ENCODE results near the gene CPEB1.
"Not testable (repeated sequence)": the region's sequence is repeated elsewhere in the genome, so short reads cannot be mapped to it uniquely, and the experiment has no call there.

CPEB1 gene

DNA sequence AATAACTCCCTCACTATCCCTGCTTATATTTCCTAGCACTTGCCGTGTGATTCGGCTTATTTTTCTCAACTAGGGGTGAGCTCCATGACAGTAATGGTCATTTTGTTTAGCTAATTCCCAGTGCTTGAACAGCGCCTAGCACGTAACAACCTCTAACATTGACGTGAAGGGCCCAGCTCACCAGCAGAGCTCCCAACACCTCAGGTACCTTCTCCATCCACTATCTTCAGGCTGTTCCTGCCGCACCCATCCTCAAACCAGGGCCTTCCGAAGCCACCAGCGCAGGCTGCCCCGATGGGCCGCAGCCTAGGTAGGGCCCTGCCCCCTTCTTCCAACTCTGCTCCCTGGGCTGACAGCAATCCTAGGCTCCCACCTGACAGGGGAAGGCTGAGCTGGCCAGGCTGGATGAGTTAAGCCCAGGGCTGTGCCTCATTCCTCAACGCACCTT lies 106.2 kb downstream of the CPEB1 start:
- no peak for FAIRE-seq

DNA sequence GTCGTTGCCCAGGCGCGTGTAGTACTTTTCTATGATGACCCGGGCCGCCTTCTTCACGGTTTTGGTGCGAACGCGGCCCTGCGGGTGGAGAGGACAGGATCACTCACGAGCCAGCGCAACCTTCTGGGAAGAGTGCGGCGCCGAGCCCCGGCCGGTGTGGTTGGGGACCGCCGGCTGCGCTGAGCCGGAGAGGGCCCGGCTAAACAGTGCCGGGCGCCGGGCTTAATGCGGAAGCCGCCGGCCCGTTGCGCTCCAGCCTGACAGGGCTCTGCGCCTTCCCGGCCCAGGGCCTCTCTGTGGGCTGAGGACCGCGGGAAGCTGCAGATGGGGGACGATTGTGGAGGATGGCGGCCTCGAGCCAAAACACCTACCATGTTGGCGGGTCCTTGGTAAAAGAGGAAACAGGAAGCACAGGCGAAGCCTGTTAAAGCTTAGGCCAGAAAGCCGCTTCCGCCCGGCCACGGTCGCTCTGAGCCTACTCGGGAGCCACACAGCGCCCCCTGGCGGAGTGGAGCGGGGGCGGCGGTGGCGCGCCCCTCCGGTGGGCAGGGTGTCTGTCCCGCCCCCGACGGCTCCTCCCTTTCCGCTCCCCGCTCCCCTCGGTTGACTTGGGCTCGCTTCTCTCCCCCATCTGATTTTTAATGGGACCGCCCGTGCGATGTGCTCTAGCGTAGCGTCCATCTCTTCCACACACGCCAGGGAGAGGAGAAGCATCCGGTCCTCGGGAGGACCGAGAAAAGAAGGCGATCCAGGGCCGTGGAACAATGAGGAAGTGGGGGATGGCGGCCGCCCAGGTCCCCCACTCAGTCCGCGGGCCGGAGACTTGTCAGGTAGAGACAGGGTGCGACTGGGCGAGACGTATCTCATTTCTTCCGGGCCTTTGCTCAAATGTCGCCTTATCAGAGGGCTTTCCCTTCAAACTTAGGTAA lies 106.8 kb downstream of the CPEB1 start, which contains the start of gene RPS17:
RPS17 (minus strand) TSS at position 403 of the 929 bp plus-strand sequence; CDS start at position 374, 29 bp downstream.
- no peak for FAIRE-seq

DNA sequence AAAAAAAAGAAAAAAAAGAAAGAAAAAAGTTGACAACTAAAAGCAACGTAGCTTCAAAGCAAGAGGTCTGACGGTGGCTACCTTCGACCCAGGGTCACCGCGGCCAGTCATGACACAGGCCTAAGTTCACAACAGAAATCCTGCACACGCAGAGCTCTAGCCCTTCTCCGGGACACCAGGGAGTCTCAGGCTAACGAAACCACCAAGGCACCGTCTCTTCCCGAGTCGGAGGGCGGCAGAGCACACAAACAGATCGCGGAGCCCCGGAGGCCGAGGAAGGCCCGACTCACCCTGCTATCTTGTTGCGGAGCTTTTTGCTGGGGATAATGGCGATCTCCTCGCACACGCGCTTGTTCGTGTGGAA lies 107.5 kb downstream of the CPEB1 start:
- FAIRE-seq = no peak

DNA sequence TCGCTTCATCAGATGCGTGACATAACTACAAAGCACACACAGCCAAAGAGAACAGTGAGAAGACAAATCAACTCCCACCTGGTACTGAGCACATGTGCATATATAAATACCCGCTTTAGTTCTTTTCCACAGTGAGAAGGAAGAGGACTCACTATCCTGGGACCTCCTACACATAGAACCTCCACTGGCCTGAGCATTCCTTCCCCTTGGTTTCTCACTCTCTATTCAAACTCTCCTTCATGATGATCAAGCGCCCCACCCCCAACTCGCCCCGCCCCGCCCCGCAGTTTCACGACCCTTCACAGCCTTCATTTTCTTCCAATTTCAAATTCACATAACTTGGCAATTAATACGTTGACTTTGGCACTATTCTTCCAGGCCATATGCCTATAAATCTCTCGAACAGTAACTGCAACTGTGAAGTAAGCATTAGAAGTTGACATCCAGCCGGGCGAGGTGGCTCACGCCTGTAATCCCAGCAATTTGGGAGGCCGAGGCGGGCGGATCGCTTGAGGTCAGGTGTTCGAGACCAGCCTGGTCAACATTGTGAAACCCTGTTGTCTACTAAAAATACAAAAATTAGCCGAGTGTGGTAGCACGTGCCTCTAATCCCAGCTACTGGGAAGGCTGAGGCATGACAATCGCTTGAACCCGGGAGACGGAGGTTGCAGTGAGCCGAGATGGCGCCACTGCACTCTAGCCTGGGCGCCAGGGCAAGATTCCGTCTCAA lies 108.0 kb downstream of the CPEB1 start:
- no peak for FAIRE-seq

DNA sequence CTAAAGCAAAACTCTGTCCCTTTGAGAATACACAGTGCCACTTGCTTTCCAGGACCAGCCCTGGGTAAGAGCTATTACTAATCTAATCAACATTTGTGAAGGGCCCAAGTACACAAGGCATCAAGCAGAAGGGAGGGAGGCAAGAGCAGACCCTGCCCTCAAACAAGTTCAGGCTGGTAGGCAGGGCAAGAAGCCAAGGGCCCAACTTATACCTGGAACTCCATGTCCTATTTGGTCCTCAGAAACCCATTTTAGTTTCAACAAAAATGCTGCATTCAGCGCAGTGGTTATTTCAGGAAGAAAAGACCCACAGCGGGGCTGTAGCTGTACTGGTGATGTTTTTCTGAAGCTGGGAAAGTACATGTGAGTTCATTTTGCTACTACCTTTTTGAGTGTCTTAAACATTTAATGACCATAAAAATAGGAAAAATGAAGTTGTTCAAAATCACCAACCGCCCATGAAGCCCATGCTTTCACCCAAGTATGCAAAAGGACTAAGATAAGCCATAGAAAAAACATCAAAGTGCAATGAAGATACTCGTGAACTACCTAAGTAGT lies 109.7 kb downstream of the CPEB1 start:
- no peak for FAIRE-seq

DNA sequence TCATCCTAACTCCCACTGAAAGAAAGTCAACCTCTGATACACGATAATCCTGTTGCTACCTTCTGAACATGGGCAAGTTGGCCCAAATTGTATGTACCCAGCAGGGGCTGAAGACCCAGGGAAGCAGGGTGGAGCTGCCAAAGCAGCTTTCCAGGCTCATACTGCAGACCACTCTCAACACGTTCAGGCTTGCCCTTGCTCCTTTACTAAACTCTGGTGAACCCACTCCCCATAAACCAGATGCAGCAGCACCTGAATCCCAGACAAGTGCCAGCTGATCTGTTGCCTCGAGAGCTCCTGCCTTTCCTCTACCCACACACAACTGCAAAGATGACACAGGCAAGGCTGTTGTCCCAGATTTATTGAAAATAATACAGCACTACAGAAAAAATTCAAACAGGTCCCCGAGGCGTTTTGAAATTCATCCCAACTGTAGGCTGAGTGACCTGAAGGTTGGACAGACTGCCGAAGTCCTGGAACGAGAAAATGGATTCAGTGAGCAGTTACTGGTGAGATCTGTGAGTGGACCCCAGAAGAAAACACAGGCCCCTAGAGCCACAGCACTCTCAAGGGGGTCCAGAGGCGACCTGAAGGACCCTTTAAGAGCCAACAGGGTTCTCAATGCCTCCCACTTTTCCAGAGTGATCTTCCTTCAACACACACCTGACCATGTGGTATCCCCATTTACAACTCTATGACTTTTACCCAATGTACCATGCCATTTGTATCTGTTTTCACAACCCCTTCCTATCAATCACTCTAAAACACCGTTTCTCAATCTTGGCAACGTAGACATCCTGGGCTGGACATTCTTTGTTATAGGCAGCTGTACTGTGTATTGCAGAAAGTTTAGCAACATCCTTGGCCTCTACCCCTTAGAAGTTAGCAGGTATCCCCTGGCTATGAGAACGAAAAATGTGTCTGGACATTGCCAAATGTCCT lies 110.5 kb downstream of the CPEB1 start:
- no peak for FAIRE-seq

DNA sequence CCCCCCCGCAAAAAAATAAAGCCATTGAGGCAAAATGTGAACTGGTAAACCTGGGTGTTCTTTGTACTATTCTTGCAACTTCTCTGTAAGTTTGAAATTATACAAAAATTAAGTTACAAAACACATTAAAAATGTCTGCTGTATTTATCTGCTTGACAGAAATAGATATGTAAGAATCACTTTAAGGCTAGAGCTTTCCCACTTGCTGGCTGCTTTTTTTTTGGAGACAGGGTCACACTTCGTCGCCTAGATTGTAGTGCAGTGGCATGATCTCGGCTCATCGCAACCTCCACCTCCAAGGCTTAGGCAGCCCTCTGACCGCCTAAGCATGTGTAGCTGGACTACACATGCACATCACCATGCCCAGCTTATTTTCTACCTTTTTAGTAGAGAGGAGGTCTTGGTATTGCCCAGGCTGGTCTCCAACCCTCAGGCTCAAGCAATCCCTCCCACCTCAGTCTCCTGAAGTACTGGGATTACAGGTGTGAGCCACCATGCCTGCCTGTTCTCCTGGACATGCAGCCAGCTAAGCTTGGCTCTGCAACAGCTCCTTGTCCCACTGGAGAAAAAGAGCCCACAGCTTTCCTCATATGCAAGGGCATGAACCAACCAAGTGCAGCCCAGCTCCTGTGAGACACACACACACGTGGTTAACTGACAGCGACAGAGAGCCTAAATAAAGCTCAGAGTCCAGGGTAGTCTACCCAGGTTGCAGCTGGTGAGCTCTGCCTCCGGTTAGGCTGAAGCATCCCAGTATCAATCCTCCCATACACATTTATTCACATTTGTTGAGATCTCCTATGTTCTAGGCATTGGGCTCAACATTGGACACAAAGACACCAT lies 111.4 kb downstream of the CPEB1 start:
- FAIRE-seq = no peak

DNA sequence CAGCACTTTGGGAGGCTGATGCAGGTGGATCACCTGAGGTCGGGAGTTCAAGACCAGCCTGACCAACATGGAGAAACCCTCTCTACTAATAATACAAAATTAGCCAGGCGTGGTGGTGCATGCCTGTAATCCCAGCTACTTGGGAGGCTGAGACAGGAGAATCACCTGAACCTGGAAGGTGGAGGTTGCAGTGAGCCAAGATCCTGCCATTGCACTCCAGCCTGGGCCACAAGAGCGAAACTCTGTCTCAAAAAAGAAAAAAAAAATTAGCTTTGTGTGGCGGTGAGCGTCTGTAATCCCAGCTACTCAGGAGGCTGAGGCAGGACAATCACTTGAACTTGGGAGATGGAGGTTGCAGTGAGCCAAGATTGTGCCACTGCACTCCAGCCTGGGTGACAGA lies 112.0 kb downstream of the CPEB1 start:
- not testable (repeated sequence) for FAIRE-seq

DNA sequence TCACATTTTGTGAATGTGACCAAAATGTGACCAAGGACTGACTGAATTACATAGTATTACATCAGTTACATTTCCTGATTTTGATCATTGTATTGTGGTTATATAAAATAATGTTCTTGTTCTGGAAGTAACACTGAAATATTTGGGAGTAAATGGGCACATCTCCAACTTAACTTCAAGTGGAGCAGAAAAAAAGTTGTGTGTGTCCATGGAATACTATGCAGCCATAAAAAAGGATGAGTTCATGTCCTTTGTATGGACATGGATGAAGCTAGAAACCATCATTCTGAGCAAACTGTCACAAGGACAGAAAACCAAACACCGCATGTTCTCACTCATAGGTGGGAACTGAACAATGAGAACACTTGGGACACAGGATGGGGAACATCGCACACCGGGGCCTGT lies 112.7 kb downstream of the CPEB1 start:
- FAIRE-seq = not testable (repeated sequence)

DNA sequence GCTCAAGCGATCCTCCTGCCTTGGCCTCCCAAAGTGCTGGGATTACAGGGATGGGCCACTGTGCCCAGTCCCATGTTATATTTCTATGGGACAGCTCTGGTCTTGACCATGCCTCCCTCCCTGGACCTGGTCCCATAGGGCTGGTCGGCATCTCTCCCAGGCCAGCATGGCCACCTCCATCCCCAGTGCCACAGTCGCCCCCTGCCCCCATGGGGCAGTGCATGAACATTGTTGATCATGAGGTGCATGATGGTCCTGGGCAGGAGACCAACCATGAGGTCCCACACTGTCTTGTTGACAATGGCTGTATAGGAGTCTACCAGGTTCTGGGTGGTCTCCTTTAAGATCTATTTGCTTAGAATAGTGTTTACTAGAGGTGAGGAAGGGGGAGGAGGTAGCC lies 113.4 kb downstream of the CPEB1 start:
- FAIRE-seq = no peak

DNA sequence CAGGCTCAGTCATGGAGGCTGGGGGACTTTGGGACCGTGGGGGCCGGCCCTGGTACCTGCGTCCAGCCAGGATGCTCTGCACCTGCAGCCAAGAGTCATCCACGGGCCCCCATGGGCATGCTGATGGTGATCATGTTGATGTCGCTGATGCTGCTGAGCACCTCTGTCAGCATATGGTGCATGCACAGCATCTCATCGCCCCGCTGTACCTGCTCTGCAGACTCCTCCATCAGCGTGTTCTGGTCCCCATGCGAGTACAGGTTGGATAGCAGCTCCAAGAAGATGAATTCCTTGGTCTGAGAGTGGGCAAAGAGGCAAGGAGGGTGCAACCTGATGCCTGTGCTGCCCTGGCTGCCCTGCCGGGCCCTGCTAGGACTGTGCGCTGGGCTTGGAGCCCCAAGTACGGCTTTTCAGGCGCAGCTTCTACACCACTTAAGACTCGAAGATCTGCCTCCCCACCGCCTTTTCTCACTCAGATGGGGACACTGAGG lies 114.1 kb downstream of the CPEB1 start:
- no peak for FAIRE-seq

DNA sequence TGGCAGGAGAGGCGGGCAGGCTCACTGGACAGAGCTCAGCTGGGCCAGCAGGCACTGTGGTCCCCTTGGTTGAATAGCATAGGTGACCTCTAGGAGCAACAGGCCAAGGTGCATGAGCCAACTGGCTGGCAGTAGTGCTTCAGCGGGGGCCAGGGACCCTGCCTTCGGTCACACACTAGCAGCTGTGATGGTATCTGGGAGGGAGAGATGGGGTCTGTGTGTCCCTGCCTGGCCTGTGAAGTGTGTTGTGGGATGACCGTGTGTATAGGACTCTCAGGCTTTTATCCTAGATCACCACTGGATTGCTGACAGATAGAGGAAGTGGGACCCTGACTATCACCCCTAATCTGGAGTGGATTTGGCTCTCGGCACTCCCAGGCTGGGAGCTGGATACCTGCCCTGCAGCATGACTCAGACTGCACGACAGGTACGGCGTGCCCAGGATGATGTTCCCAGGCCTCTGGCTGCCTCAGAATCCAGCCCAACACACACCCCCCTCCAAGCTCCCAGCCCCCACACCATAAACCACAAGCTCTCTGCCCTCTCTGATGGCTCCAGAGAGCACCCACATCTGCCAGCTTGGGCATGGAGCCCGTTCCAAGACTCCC lies 114.7 kb downstream of the CPEB1 start:
- no peak for FAIRE-seq

DNA sequence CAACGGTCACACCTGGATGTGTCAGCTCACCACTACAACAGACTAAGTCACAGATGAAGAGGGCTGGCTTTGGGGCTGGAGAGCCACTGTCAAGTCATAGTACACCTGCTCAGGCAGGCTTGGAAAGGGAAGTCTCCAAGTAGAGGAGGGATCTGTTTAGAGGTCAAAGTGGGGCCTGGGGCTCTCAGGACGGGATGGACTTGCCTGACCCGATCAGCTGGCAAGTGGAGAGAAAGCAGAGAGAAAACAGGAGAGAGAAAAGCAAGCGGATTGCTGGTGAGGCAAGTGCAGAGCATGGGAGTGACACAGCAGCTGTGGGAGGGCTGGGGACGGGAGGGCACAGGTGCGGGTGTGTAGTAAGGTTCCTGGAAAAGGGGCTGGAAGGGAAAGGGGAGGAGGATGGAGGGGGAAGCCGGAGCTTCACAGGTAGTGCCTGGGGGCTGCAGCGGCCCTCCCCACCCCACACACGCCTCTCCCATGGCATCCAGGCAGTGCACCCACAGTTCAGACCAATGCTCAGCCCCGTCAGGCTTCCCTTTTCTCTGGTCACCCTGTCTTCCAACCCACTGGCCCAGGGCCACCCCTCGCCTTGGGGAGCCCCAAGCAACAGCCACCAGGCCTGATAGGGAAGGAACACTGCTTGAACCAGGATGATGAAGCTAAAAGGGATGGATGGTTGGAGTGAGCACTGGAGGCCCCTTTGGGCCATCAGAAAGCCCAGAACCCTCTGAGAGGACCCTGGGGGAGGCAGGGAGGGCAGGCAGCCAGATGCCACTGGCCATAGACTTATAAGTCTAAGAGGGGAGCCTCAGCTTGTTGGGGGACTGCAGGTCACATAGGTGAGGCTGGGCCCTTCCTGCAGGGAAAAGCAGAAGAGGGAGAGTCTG lies 115.4 kb downstream of the CPEB1 start:
- no peak for FAIRE-seq

DNA sequence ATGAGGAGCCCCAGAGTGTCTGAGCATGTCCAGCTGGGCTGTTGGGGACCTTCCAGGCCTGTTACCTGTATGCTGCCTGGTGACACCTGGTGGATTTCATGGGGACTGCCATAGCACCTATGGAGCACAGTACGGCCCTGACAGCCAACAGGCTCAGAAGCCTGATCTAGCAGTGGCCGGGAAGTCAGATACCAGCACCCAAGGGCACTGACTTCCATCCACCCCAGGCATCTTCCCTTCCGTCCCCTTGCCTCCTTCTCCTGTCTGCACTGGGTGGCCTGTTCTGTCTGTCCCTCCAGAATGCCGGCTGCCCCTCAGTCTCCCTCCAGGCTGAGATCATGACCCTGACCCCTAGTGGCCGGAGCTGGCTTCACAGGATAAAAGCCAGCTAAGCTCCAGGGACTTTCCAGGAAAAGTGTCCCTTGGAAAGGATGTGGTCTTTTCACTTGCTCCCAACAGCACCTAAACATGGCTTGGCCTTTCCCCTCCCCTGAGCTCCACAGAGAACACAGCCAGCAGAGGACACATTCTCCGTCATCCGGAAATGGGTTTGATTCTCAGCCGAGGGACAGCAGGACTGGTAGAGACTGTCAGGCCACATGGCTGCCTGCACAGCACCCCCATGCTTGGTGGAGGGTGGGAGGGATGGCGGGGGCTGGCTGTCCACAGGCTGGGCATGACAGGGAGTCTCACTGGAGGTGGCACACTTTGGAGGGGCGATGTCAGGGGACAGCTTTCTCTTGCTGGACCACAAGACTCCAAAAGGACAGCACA lies 116.4 kb downstream of the CPEB1 start:
- no peak for FAIRE-seq

DNA sequence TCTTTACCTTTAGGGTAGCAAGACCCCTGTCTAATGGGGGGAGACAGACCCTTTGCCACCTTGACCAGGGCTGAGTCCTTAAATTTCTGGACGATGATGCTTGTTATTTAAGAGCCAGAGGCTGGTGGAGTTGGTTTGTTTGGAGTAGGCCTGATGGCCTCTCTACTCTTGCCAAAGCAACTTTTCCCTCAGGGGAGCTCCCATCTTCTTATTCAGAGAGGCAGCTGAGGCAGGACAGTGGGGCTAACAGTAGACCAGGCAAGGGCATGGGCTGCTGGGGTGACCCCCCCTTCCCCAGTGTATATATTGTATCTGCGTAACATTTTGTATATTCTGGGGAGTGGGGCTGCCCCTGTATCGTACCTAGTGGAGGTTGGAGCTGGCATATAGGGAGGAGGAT lies 117.2 kb downstream of the CPEB1 start:
- FAIRE-seq = no peak

DNA sequence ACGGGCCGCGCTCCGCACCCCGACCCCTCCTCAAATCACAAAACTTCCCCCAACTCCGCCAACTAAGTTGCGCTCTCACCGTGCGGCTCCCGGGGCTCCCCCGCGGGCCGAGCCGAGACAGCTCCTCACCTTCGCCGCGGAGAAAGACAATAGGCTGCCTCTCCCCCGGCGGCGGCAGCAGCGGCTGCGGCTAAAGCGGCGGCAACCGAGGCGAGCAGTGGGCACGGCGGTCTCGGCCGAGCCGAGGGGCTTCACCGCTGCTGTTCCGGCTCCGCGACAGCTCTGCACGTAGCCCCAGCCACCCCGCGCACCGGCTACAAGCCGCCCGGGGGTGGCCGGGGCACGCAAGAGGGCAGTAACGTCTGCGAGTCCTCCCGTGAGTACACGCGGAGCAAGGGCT lies 133.6 kb downstream of the CPEB1 start:
- FAIRE-seq = not testable (repeated sequence)

DNA sequence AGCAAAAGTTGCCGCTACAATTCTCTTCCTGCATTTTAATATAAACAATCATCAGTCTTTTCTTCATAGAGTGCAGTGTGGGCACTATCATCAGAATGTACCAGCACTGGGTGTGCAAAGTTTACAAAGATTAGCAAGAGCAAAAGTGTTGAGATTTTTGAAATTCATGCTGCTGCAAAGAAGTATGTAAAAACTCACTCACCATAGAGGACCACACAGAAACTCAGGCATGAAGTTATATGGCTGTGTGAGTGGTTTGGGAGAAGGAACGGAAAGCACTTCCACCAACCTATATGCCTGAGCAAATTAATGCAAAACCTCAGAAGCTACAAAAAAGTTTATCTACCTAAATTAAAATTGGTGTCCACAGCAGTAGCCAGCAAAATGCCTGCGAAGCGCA lies 139.5 kb downstream of the CPEB1 start:
- FAIRE-seq = not testable (repeated sequence)

DNA sequence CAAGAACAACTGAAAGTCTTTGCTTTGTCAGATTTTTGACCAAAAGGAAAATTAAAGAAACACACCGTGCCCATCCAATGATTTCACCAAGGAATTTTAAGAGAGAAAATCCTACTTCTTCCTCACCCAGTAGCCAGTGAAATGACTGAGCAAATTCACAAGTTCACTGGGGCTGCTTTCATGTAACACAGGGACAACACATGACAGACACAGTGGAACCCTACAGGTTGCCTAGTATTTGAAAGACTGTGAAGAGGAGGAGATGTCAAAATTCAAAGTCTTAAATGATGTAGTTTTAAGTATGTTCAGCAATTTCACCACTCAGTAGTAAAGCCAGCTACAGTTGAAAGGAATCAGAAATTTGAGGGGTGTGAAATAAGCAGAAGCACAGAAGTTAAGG lies 140.1 kb downstream of the CPEB1 start:
- not testable (repeated sequence) for FAIRE-seq

DNA sequence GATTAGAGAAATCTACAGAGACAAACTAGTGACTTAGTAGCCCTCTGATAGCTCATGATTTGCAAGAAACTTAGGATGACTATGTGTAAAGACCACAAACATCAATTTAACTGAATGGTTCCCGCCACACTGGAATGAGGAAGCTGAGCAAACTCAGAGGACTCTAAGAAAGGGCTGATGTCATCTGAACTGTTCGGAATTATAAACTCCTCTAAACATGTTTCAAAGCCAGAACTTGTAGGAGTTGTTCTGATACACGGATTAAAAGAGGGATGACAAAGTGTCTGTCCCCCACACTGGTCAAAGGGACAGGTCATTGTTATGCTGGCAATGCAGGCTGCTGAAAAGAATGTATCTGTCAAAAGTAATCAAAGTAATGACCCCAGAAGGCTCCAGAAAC lies 141.3 kb downstream of the CPEB1 start:
- FAIRE-seq = not testable (repeated sequence)
